ENCODE data around the gene DPYSL5.

DPYSL5 gene

GRCh38 chr2:26997394-26997793, 149.5 kb downstream of the DPYSL5 start:
- DNase-seq, result no peak

DNA sequence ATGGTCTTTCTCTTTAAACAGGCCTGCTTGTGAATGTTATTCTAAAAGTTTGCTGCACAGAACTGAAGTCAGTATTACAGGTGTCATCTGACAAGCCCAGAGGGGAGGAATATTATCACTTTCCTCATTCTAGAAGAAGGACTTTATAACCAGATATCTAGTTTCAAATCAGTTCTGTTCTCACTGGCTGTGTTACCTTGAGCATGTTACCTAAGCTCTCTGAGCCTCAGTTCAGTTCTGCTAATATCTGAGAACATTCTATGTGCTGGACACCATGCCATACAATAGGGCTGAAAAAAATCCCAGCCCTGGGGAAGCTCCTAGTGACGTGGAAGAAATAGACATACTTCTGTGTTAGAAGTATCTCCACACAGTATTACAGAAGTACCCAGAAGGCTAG, 150.4 kb downstream of the DPYSL5 start:
- no peak for DNase-seq
